WTC11 (cell line): Measurements from ENCODE around the gene ERAP2. TPM values are rescaled to one million over a fixed set of nuclear protein-coding genes. Genes with fewer than 3 reads are reported as not detected.

Experiments
- ATAC-seq: fragments of 200-7000 bp; cut with Tn5 transposase; 2 replicates; pipeline ENCODE4 v1.10.0; 2021; ENCODE audit warnings: mild to moderate bottlenecking, moderate library complexity
- CTCF ChIA-PET: fragments of 300-600 bp; sonication (Branson Sonifier 250); formaldehyde crosslinking; loops from one replicate; lab custom pipeline; 2021; ENCODE audit warnings: antibody characterized with exemption; lab: Charles Lee
- POLR2A ChIA-PET: fragments of 350-600 bp; sonication (Branson Sonifier 250); formaldehyde crosslinking; loops from one replicate; lab custom pipeline; 2021; ENCODE audit warnings: antibody characterized with exemption; lab: Charles Lee
- DNase-seq: peaks from one replicate; pipeline ENCODE4 v3.0.0; 2021; ENCODE audit warnings: low spot score
- H3K27ac Mint-ChIP-seq: 2 replicates; pipeline ENCODE4 v1.8.0; 2021; ENCODE audit warnings: mixed read lengths
- H3K27me3 Mint-ChIP-seq: 2 replicates; pipeline ENCODE4 v1.8.0; 2021; ENCODE audit warnings: low read depth, mild to moderate bottlenecking, moderate library complexity, mixed read lengths
- H3K36me3 Mint-ChIP-seq: 2 replicates; pipeline ENCODE4 v1.8.0; 2021; ENCODE audit warnings: mixed read lengths
- H3K4me1 Mint-ChIP-seq: 2 replicates; pipeline ENCODE4 v1.8.0; 2022; ENCODE audit warnings: mixed read lengths
- H3K4me3 Mint-ChIP-seq: 2 replicates; pipeline ENCODE4 v1.8.0; 2021; ENCODE audit warnings: mild to moderate bottlenecking, moderate library complexity, mixed read lengths
- H3K9me3 Mint-ChIP-seq: 2 replicates; pipeline ENCODE4 v1.8.0; 2021; ENCODE audit warnings: mixed read lengths
- EMX1 ChIP-seq: fragments of 250-450 bp; sonication (Bioruptor Pico); IDR thresholded peaks from 2 replicates; pipeline ENCODE4 v1.8.0; 2021; ENCODE audit warnings: mild to moderate bottlenecking
- ETV6 ChIP-seq: sonication (generic); formaldehyde crosslinking; IDR thresholded peaks from 2 replicates; pipeline ENCODE4 v1.8.1; 2022; ENCODE audit warnings: mild to moderate bottlenecking, missing genetic modification reagents
- JAZF1 ChIP-seq: fragments of 250-450 bp; sonication (Bioruptor Pico); IDR thresholded peaks from 2 replicates; pipeline ENCODE4 v1.9.0; 2021; ENCODE audit warnings: moderate library complexity, mild to moderate bottlenecking, inconsistent platforms
- NFE2L1 ChIP-seq: sonication (generic); formaldehyde crosslinking; IDR thresholded peaks from 2 replicates; pipeline ENCODE4 v1.8.1; 2023; ENCODE audit warnings: missing genetic modification reagents
- NR2C2 ChIP-seq: sonication (generic); formaldehyde crosslinking; IDR thresholded peaks from 2 replicates; pipeline ENCODE4 v1.8.0; 2022; ENCODE audit warnings: mild to moderate bottlenecking, missing genetic modification reagents
- SMAD4 ChIP-seq: sonication (generic); formaldehyde crosslinking; IDR thresholded peaks from 2 replicates; pipeline ENCODE4 v1.8.0; 2022; ENCODE audit warnings: mild to moderate bottlenecking, missing genetic modification reagents
- SOX15 ChIP-seq: fragments of 250-450 bp; sonication (Bioruptor Pico); IDR thresholded peaks from 2 replicates; pipeline ENCODE4 v1.9.0; 2021; ENCODE audit warnings: mild to moderate bottlenecking
- TEAD1 ChIP-seq: sonication (generic); formaldehyde crosslinking; IDR thresholded peaks from 2 replicates; pipeline ENCODE4 v1.8.0; 2022; ENCODE audit warnings: mild to moderate bottlenecking, missing genetic modification reagents
- TEAD4 ChIP-seq: sonication (generic); formaldehyde crosslinking; IDR thresholded peaks from 2 replicates; pipeline ENCODE4 v1.8.0; 2022; ENCODE audit warnings: mild to moderate bottlenecking, missing genetic modification reagents
- ZNF138 ChIP-seq: sonication (generic); formaldehyde crosslinking; conservative IDR thresholded peaks from 2 replicates; pipeline ENCODE4 v1.8.1; 2022; ENCODE audit warnings: mild to moderate bottlenecking, moderate library complexity, missing genetic modification reagents
- ZNF219 ChIP-seq: sonication (generic); formaldehyde crosslinking; IDR thresholded peaks from 2 replicates; pipeline ENCODE4 v1.8.0; 2023; ENCODE audit warnings: missing genetic modification reagents, mild to moderate bottlenecking, borderline replicate concordance
- total RNA-seq: library from RNA; stranded (reverse); gene quantifications from 3 replicates; pipeline ENCODE4 v1.2.3, GENCODE V29; 2021
- TF ChIP-seq, protein P1 (sequence below): sonication (generic); formaldehyde crosslinking; IDR thresholded peaks from 2 replicates; pipeline ENCODE4 v1.8.0; 2022; ENCODE audit warnings: mild to moderate bottlenecking, missing genetic modification reagents
- TF ChIP-seq, protein P2 (sequence below): fragments of 250-450 bp; sonication (Bioruptor Pico); IDR thresholded peaks from 2 replicates; pipeline ENCODE4 v1.9.0; 2021; ENCODE audit warnings: mild to moderate bottlenecking
- TF ChIP-seq, protein P3 (sequence below): sonication (generic); formaldehyde crosslinking; IDR thresholded peaks from 2 replicates; pipeline ENCODE4 v1.8.1; 2022; ENCODE audit warnings: mild to moderate bottlenecking, moderate library complexity, missing genetic modification reagents
- TF ChIP-seq, protein P4 (sequence below): sonication (generic); formaldehyde crosslinking; IDR thresholded peaks from 2 replicates; pipeline ENCODE4 v1.8.0; 2023; ENCODE audit warnings: missing genetic modification reagents, mild to moderate bottlenecking, borderline replicate concordance
- TF ChIP-seq, protein P5 (sequence below): sonication (generic); formaldehyde crosslinking; IDR thresholded peaks from 2 replicates; pipeline ENCODE4 v1.8.1; 2022; ENCODE audit warnings: low read depth, missing genetic modification reagents, borderline replicate concordance
- TF ChIP-seq, protein P6 (sequence below): fragments of 250-450 bp; sonication (Bioruptor Pico); IDR thresholded peaks from 2 replicates; pipeline ENCODE4 v2.1.2; 2022; ENCODE audit warnings: mild to moderate bottlenecking, moderate library complexity
- TF ChIP-seq, protein P7 (sequence below): sonication (generic); formaldehyde crosslinking; IDR thresholded peaks from 2 replicates; pipeline ENCODE4 v1.8.0; 2023; ENCODE audit warnings: mild to moderate bottlenecking, missing genetic modification reagents

ERAP2 gene
- total RNA-seq, 1 experiment from 2014 or later: 0.13 TPM

DNA sequence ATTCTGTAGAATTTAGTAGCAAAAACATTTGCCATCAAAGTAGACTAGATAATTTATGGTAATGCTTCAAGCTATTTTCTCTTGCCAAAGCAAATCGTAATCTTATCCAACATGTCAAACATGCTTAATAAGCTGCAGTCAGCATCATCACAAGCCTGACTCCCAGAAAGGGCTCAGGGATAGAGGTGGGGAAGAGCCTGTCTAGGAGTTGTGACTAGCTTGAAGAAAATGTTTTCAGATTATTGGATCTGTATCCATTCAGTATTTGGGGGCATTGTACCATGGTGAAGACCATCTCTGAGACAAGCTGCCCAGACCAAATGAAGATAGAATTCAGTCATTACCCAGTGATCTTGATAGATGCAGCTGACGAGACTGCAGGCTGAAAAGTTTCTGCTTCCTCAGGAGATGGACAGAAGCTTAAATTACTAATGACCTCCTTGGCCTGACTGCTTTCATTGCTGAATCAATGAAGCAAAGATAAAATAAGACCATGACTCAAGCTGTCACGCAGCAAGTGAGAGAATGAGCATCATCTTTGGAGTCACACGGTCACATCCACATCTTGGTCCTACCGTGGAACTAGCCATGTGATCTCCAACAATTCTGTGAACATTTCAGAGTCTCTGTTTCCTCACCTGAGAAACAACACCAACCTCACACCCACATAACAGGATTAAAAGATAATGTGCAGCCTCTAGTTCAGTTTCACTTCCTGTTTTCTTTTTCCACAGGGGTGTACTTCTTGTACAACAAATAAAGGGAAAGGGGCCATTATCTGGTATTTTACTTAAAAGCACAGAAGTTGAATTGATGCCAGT, 9.4 kb downstream of the ERAP2 start:
- Mint-ChIP-seq H3K36me3 (no peaks in the 10 kb centered on the region), H3K4me1 (0 out of 2 replicates have a peak, but pooled peaks cover 3% of the 10 kb centered on the region), H3K27me3 (peaks cover 4% of the 10 kb centered on the region; the same call in 1 of the 2 replicates), H3K27ac (no peak overlapping the region), H3K9me3 (no peaks in the 10 kb centered on the region)
- ChIA-PET POLR2A (no interaction called here), CTCF (interaction anchor here (1.4 to 1.5 kb wide), 2 partner anchors 17 to 112 kb away, joined by 4 to 5 read pairs; no protein-coding TSS in a partner anchor)
- ATAC-seq: no peak
- DNase-seq: no peak
- TF ChIP-seq, protein P1, sequence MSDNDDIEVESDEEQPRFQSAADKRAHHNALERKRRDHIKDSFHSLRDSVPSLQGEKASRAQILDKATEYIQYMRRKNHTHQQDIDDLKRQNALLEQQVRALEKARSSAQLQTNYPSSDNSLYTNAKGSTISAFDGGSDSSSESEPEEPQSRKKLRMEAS (CRISPR knock-in tag): no peak
- no peak for TF ChIP-seq JAZF1 (CRISPR knock-in tag)
- no peak for TF ChIP-seq EMX1 (CRISPR knock-in tag)
- TF ChIP-seq, all 79 proteins: peak for 0
- H3K4me3 Mint-ChIP-seq: no peak overlapping the region

DNA sequence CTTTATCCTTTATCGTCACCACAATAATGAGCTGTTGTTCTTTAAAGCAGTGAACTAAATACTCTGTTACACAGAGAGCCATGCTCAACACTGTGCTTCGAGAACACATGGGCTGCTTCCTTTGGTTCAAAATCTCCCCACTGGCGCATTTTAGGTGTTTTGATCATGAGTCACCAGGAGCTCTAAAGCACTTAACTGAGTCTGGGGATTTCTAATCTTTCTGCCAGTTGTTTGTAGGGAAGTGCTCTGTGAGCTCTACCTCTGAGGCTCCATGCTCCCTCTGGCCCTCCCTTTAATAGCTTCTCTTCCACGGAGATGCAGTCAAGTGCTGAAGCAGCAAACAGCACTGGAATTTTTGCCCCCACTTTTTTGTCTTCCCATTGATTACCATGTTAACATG, 17.0 kb downstream of the ERAP2 start:
- H3K27ac Mint-ChIP-seq: no peak overlapping the region
- TF ChIP-seq SOX15 (CRISPR knock-in tag) (no peak), TEAD1 (CRISPR knock-in tag) (no peak), ZNF219 (no peak)
- TF ChIP-seq, protein P2, sequence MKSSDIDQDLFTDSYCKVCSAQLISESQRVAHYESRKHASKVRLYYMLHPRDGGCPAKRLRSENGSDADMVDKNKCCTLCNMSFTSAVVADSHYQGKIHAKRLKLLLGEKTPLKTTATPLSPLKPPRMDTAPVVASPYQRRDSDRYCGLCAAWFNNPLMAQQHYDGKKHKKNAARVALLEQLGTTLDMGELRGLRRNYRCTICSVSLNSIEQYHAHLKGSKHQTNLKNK (CRISPR knock-in tag): no peak
- TF ChIP-seq, all 79 proteins: peak for 0
- no peak for DNase-seq
- ChIA-PET CTCF (interaction anchor here (1.9 kb wide), 1 partner anchor 24 kb away, joined by 9 read pairs; no protein-coding TSS in a partner anchor), POLR2A (no interaction called here)
- H3K4me3 Mint-ChIP-seq: no peak overlapping the region
- no peaks in the 10 kb centered on the region for H3K4me1 Mint-ChIP-seq
- no peaks in the 10 kb centered on the region for H3K27me3 Mint-ChIP-seq
- no peak for ATAC-seq
- H3K9me3 Mint-ChIP-seq: no peaks in the 10 kb centered on the region
- H3K36me3 Mint-ChIP-seq: no peaks in the 10 kb centered on the region

DNA sequence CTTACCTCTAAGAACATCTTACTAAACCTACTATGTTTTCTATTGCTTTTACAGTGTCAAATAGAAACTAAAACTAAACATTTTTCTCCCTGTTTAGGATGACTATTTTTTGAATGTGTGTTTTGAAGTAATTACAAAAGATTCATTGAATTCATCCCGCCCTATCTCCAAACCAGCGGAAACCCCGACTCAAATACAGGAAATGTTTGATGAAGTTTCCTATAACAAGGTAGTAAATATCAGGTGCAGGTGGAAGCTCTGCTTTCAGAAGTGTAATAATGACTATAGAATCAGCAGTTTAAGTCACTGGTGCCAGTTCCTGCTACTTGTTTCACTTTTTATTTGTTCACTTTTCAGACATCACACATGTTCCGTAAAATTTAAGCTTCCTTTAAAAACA, 20.0 kb downstream of the ERAP2 start:
- ChIA-PET POLR2A (no interaction called here), CTCF (no interaction called here)
- no peak for ATAC-seq
- H3K36me3 Mint-ChIP-seq: no peaks in the 10 kb centered on the region
- H3K27me3 Mint-ChIP-seq: no peaks in the 10 kb centered on the region
- no peaks in the 10 kb centered on the region for H3K9me3 Mint-ChIP-seq
- no peak overlapping the region for H3K4me3 Mint-ChIP-seq
- H3K4me1 Mint-ChIP-seq: no peaks in the 10 kb centered on the region
- H3K27ac Mint-ChIP-seq: no peak overlapping the region
- DNase-seq: no peak
- TF ChIP-seq, protein P3, sequence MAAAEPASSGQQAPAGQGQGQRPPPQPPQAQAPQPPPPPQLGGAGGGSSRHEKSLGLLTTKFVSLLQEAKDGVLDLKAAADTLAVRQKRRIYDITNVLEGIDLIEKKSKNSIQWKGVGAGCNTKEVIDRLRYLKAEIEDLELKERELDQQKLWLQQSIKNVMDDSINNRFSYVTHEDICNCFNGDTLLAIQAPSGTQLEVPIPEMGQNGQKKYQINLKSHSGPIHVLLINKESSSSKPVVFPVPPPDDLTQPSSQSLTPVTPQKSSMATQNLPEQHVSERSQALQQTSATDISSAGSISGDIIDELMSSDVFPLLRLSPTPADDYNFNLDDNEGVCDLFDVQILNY (CRISPR knock-in tag): no peak
- no peak for TF ChIP-seq ETV6 (CRISPR knock-in tag)
- no peak for TF ChIP-seq SMAD4
- TF ChIP-seq, protein P4, sequence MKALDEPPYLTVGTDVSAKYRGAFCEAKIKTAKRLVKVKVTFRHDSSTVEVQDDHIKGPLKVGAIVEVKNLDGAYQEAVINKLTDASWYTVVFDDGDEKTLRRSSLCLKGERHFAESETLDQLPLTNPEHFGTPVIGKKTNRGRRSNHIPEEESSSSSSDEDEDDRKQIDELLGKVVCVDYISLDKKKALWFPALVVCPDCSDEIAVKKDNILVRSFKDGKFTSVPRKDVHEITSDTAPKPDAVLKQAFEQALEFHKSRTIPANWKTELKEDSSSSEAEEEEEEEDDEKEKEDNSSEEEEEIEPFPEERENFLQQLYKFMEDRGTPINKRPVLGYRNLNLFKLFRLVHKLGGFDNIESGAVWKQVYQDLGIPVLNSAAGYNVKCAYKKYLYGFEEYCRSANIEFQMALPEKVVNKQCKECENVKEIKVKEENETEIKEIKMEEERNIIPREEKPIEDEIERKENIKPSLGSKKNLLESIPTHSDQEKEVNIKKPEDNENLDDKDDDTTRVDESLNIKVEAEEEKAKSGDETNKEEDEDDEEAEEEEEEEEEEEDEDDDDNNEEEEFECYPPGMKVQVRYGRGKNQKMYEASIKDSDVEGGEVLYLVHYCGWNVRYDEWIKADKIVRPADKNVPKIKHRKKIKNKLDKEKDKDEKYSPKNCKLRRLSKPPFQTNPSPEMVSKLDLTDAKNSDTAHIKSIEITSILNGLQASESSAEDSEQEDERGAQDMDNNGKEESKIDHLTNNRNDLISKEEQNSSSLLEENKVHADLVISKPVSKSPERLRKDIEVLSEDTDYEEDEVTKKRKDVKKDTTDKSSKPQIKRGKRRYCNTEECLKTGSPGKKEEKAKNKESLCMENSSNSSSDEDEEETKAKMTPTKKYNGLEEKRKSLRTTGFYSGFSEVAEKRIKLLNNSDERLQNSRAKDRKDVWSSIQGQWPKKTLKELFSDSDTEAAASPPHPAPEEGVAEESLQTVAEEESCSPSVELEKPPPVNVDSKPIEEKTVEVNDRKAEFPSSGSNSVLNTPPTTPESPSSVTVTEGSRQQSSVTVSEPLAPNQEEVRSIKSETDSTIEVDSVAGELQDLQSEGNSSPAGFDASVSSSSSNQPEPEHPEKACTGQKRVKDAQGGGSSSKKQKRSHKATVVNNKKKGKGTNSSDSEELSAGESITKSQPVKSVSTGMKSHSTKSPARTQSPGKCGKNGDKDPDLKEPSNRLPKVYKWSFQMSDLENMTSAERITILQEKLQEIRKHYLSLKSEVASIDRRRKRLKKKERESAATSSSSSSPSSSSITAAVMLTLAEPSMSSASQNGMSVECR (CRISPR knock-in tag): no peak
- no peak for TF ChIP-seq TEAD4 (CRISPR knock-in tag)
- TF ChIP-seq, protein P5, sequence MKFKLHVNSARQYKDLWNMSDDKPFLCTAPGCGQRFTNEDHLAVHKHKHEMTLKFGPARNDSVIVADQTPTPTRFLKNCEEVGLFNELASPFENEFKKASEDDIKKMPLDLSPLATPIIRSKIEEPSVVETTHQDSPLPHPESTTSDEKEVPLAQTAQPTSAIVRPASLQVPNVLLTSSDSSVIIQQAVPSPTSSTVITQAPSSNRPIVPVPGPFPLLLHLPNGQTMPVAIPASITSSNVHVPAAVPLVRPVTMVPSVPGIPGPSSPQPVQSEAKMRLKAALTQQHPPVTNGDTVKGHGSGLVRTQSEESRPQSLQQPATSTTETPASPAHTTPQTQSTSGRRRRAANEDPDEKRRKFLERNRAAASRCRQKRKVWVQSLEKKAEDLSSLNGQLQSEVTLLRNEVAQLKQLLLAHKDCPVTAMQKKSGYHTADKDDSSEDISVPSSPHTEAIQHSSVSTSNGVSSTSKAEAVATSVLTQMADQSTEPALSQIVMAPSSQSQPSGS (CRISPR knock-in tag): no peak
- TF ChIP-seq, protein P6, sequence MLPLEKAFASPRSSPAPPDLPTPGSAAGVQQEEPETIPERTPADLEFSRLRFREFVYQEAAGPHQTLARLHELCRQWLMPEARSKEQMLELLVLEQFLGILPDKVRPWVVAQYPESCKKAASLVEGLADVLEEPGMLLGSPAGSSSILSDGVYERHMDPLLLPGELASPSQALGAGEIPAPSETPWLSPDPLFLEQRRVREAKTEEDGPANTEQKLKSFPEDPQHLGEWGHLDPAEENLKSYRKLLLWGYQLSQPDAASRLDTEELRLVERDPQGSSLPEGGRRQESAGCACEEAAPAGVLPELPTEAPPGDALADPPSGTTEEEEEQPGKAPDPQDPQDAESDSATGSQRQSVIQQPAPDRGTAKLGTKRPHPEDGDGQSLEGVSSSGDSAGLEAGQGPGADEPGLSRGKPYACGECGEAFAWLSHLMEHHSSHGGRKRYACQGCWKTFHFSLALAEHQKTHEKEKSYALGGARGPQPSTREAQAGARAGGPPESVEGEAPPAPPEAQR (CRISPR knock-in tag): no peak
- TF ChIP-seq NR2C2 (CRISPR knock-in tag): no peak
- TF ChIP-seq, protein P7, sequence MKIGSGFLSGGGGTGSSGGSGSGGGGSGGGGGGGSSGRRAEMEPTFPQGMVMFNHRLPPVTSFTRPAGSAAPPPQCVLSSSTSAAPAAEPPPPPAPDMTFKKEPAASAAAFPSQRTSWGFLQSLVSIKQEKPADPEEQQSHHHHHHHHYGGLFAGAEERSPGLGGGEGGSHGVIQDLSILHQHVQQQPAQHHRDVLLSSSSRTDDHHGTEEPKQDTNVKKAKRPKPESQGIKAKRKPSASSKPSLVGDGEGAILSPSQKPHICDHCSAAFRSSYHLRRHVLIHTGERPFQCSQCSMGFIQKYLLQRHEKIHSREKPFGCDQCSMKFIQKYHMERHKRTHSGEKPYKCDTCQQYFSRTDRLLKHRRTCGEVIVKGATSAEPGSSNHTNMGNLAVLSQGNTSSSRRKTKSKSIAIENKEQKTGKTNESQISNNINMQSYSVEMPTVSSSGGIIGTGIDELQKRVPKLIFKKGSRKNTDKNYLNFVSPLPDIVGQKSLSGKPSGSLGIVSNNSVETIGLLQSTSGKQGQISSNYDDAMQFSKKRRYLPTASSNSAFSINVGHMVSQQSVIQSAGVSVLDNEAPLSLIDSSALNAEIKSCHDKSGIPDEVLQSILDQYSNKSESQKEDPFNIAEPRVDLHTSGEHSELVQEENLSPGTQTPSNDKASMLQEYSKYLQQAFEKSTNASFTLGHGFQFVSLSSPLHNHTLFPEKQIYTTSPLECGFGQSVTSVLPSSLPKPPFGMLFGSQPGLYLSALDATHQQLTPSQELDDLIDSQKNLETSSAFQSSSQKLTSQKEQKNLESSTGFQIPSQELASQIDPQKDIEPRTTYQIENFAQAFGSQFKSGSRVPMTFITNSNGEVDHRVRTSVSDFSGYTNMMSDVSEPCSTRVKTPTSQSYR (CRISPR knock-in tag): no peak
- no peak for TF ChIP-seq ZNF138 (CRISPR knock-in tag)
- TF ChIP-seq NFE2L1 (CRISPR knock-in tag): no peak
